NCI-H1694 (cell line): Measurements from ENCODE around the gene CLPTM1L.
"Not testable (repeated sequence)": the region's sequence is repeated elsewhere in the genome, so short reads cannot be mapped to it uniquely, and the experiment has no call there.

ENCODE experiments used
- DNase-seq: peaks from one replicate; lab custom pipeline; 2025; lab: John Stamatoyannopoulos, UW

The CLPTM1L gene

GRCh38 chr5:1312993-1313833, 31.7 kb downstream of the CLPTM1L start:
- no peak for DNase-seq

DNA sequence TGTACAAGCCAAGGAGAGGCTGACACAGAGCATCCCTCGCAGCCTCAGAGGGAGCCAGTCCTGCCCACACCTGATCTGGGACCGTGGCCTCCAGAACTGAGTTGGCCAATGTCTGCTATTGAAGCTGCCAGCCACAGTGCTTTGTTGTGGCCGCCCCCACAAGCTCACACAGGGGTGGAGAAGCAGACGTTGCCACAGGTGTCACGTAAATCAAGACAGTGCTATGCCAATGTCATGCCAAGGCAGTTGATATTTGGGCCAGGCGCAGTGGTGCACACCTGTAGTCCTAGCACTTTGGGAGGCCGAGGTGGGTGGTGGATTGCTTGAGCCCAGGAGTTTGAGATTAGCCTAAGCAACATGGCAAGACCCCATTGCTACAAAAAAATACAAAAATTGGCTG, 32.7 kb downstream of the CLPTM1L start:
- no peak for DNase-seq

- DNase-seq = no peak
These were observed 33.4 kb downstream of the CLPTM1L start for GRCh38 chr5:1311439-1312055.

DNA sequence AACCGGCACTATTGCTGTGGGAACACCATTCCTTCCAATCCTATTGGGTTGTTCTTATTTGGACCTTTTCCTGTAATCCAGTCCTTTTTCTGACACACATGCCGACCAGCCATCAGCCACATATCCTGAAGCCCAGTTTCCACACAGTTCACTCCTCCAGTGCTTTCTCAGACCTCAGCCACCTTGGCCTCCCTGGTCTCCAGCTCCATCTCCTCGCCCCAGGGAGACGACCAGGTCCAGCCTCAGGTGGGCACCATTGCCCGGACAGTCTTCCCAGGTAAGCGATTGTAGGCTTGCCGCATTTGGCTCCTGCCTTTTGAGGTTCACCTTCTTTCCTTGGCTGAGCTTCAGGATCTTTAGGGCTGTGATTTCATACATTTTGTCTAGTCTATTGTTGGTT, 34.8 kb downstream of the CLPTM1L start:
- DNase-seq = no peak

- no peak for DNase-seq
These were observed 40.9 kb downstream of the CLPTM1L start for GRCh38 chr5:1304033-1304432.

DNA sequence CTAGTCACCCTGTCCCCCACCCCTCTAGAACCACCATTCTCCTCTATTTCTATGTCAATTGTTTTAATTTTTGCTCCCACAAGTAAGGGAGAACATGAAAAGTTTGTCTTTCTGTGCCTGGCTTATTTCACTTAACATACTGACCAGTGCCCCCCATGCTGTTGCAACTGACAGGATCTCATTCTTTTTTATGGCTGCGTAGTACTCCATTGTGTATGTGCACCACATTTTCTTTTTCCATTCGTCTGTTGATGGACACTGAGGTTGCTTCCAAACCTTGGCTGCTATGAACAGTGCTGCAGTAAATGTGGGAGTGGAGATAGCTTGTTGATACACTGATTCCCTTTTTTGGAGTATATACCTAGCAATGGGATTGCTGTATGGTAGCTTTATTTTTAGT, 42.6 kb downstream of the CLPTM1L start:
- no peak for DNase-seq

GRCh38 chr5:1300581-1301083, 44.3 kb downstream of the CLPTM1L start:
- DNase-seq = no peak

GRCh38 chr5:1299961-1300360, 44.9 kb downstream of the CLPTM1L start:
- DNase-seq = no peak

- DNase-seq = no peak
These were observed 45.4 kb downstream of the CLPTM1L start for GRCh38 chr5:1299511-1299850.

DNA sequence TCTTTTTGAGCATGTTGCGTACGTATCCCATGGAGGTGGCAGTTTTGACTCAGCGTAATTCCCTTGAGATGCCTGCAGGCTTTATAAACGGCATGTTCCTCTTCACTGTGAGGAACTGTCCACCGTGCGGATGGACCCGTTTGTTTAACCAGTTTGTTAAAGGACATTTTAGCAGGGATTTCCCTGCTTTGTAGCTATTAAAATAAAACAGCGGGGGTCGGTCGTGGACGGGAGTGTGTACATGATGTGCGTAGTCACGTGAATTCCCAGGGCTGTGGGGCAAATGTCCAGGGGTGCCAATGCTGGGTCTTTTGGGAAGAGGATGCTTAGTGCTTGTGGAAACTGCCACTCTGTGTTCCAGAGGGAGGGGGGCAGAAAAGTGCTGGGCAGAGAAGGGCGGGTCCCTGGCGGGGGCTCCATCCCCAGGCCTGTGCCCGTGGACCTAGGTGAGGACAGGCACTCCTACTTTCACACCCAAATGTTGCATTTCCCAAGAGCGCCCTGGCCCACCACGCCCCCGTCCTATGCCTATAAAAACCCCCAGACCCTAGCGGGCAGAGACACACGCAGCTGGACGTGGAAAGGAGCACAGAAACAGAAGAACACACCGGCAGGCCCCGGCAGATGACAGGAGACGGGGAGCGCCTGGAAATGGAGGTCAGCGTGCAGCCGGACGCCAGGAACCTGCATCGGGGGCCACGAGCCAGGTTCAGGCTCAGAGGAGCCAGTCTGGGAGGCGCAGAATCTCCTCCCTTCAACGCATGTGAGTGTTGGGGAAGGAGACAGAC, 46.0 kb downstream of the CLPTM1L start:
- no peak for DNase-seq

DNA sequence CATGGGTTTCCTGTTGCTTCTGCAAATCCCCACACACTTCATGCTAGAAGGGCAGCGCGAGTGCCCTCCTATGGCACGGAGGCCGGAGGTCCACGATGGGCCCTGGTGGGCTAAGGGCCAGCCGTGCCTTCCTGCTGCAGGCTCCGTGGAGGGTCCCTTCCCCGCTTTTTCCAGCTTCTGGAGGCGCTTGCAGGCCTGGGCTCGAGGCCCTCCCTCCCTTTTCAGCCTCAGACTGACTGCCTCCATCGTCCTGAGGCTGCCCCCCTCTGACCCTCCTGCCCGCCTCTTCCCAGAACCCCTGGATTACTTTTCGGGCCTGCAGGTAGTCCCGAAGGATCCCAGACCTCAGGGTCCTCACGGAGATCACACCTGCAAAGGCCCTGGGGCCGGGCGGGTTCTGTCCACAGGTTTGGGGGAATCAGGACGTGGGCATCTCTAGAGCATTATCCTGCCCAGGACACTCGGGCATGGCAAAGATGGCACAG, 46.8 kb downstream of the CLPTM1L start:
- no peak for DNase-seq

- DNase-seq = no peak
These were observed 47.7 kb downstream of the CLPTM1L start for GRCh38 chr5:1297243-1297642.

DNA sequence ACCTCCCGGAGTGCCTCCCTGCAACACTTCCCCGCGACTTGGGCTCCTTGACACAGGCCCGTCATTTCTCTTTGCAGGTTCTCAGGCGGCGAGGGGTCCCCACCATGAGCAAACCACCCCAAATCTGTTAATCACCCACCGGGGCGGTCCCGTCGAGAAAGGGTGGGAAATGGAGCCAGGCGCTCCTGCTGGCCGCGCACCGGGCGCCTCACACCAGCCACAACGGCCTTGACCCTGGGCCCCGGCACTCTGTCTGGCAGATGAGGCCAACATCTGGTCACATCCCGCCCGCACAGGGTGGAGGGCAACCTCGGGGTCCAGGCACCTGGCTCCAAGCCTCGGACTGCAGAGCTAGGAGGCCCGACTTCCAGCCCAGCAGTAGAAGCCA, 49.3 kb downstream of the CLPTM1L start:
- no peak for DNase-seq

DNA sequence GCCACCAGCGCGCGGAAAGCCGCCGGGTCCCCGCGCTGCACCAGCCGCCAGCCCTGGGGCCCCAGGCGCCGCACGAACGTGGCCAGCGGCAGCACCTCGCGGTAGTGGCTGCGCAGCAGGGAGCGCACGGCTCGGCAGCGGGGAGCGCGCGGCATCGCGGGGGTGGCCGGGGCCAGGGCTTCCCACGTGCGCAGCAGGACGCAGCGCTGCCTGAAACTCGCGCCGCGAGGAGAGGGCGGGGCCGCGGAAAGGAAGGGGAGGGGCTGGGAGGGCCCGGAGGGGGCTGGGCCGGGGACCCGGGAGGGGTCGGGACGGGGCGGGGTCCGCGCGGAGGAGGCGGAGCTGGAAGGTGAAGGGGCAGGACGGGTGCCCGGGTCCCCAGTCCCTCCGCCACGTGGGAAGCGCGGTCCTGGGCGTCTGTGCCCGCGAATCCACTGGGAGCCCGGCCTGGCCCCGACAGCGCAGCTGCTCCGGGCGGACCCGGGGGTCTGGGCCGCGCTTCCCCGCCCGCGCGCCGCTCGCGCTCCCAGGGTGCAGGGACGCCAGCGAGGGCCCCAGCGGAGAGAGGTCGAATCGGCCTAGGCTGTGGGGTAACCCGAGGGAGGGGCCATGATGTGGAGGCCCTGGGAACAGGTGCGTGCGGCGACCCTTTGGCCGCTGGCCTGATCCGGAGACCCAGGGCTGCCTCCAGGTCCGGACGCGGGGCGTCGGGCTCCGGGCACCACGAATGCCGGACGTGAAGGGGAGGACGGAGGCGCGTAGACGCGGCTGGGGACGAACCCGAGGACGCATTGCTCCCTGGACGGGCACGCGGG, 49.9 kb downstream of the CLPTM1L start, which contains the start of gene TERT:
TERT (minus strand) TSS at position 234 of the 815 bp plus-strand sequence; CDS start at position 155, 79 bp downstream.
- no peak for DNase-seq

- no peak for DNase-seq
These were observed 50.6 kb downstream of the CLPTM1L start for GRCh38 chr5:1294206-1294834.

- no peak for DNase-seq
These were observed 51.3 kb downstream of the CLPTM1L start for GRCh38 chr5:1293416-1294205.

GRCh38 chr5:1292846-1293415, 52.0 kb downstream of the CLPTM1L start:
- DNase-seq = no peak

- no peak for DNase-seq
These were observed 52.8 kb downstream of the CLPTM1L start for GRCh38 chr5:1292139-1292538.

GRCh38 chr5:1291611-1292080, 53.3 kb downstream of the CLPTM1L start:
- DNase-seq = no peak

- not testable (repeated sequence) for DNase-seq
These were observed 53.9 kb downstream of the CLPTM1L start for GRCh38 chr5:1290956-1291355.
